Glutamatergic neuron (in vitro differentiated cells): ENCODE results near the gene BCOR. TPM values are rescaled to one million over a fixed set of nuclear protein-coding genes. Genes with fewer than 3 reads are reported as not detected.

Source experiments
- DNase-seq: peaks from one replicate; pipeline ENCODE4 v3.0.0; 2022
- H3K27ac Mint-ChIP-seq: one replicate; pipeline ENCODE4 v1.8.0; 2020; ENCODE audit warnings: mild to moderate bottlenecking, mixed read lengths, inconsistent platforms; ENCODE audit not compliant: unreplicated experiment
- H3K27me3 Mint-ChIP-seq: one replicate; pipeline ENCODE4 v1.8.0; 2020; ENCODE audit warnings: mild to moderate bottlenecking, moderate library complexity, mixed read lengths, inconsistent platforms; ENCODE audit not compliant: unreplicated experiment
- H3K36me3 Mint-ChIP-seq: one replicate; pipeline ENCODE4 v1.8.0; 2020; ENCODE audit warnings: mild to moderate bottlenecking, mixed read lengths, inconsistent platforms; ENCODE audit not compliant: unreplicated experiment
- H3K4me1 Mint-ChIP-seq: one replicate; pipeline ENCODE4 v1.8.0; 2020; ENCODE audit warnings: mild to moderate bottlenecking, low read depth, mixed read lengths, inconsistent platforms; ENCODE audit not compliant: unreplicated experiment
- H3K4me3 Mint-ChIP-seq: one replicate; pipeline ENCODE4 v1.8.0; 2020; ENCODE audit warnings: mild to moderate bottlenecking, mixed read lengths, inconsistent platforms; ENCODE audit not compliant: unreplicated experiment
- H3K9me3 Mint-ChIP-seq: one replicate; pipeline ENCODE4 v1.8.0; 2020; ENCODE audit warnings: mild to moderate bottlenecking, moderate library complexity, mixed read lengths, inconsistent platforms; ENCODE audit not compliant: unreplicated experiment
- CTCF ChIP-seq: fragments of 200-600 bp; sonication (generic); IDR thresholded peaks from one replicate; pipeline ENCODE4 v1.5.0; 2021; ENCODE audit not compliant: partially characterized antibody, unreplicated experiment
- total RNA-seq: library from RNA; stranded (reverse); fragmentation: NEBNext Ultra II Directional; extraction: Animal tissue kit (Norgen Biotek cat#: 25700); gene quantifications from one replicate; pipeline ENCODE4 v1.2.1, GENCODE V29; 2021; ENCODE audit not compliant: unreplicated experiment

BCOR gene
- total RNA-seq, 1 donor from 2014 or later = 59.0 TPM

DNA sequence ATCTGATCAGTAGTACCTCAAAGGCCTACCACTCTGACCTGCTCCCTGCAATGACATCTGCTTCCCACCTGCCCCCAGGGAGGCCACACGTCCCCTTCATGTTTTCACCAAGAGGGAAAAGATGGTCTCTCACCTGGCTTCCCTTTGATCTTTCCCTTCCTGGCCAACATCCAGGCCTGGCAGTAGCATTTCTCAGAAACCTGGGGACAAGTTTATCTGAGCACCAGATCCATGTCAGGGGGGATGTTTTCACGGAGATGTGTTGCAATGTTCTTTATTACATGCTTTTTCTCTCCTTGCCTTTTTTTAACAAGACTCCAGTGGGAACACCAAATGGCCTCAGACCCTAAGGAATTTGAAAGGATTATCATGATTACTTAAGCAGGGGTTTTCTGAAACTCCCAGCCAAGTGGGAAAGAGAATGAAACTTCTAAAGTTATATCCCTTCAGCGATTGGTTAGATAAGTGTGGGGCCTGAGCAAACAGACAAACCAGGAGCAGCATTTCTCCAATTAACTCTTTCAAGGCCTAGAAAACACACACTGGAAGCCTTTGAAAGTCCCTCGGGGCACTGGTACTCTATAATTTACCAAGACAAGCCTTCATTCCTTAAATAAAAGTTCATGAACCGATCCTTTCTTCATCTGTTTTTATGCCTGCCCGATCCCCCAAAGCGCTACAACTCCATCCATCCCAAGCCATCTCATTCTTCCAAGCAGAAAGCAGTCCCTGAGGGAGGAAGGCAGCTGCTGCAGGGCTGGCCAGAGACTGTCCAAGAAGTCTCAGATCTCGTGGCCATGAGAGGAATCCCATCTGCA, 94.1 kb downstream of the BCOR start:
- no peak for DNase-seq
- peaks cover 2% of the 10 kb centered on the region for H3K9me3 Mint-ChIP-seq
- peaks cover 20% of the 10 kb centered on the region for H3K4me1 Mint-ChIP-seq
- no peak overlapping the region for H3K27ac Mint-ChIP-seq
- peaks cover 2% of the 10 kb centered on the region for H3K27me3 Mint-ChIP-seq
- no peaks in the 10 kb centered on the region for H3K36me3 Mint-ChIP-seq
- no peak for TF ChIP-seq CTCF
- peak overlapping the region; percentile 54 for H3K4me3 Mint-ChIP-seq

DNA sequence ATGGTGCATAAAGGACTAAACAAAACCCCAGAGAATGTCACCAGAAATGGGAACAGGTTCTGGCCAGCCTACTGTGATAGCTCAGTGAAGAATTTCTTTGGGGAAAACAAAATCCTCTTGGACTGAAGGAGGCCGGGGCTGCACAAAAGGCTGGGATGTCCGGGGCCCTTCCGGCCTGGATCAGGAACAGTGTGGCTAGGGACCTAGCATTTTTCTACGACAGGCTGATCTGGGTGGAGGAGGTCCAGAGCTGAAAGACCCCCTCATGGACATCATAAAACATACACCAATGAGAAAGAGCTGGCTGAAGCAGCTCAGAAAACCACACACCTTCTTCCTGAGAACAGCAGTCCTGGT, 94.7 kb downstream of the BCOR start:
- H3K9me3 Mint-ChIP-seq = peaks cover 2% of the 10 kb centered on the region
- H3K27ac Mint-ChIP-seq = no peak overlapping the region
- H3K27me3 Mint-ChIP-seq = peaks cover 2% of the 10 kb centered on the region
- H3K4me1 Mint-ChIP-seq = peaks cover 20% of the 10 kb centered on the region
- H3K36me3 Mint-ChIP-seq = no peaks in the 10 kb centered on the region
- no peak for TF ChIP-seq CTCF
- no peak overlapping the region for H3K4me3 Mint-ChIP-seq
- no peak for DNase-seq
